A673 (cell line): ENCODE measurements around the gene CNTROB. TPM values are rescaled to one million over a fixed set of nuclear protein-coding genes. Genes with fewer than 3 reads are reported as not detected.

Source experiments
- BruUV-seq: library from RNA; stranded (reverse); fragments of 400-500 nt; replicated peaks from 2 replicates; lab custom pipeline; 2021; lab: Mats Ljungman, UMichigan
- CTCF ChIA-PET: fragments of 300-600 bp; sonication (Branson Sonifier 250); formaldehyde crosslinking; loops from one replicate; lab custom pipeline; 2022; ENCODE audit warnings: antibody characterized with exemption; lab: Charles Lee
- POLR2A ChIA-PET: fragments of 300-600 bp; sonication (Branson Sonifier 250); formaldehyde crosslinking; loops from one replicate; lab custom pipeline; 2022; ENCODE audit warnings: antibody characterized with exemption; ENCODE audit not compliant: low non-redundant PET; lab: Charles Lee
- DNase-seq: peaks from one replicate; pipeline ENCODE4 v3.0.0-alpha.2; 2015; ENCODE audit warnings: low spot score
- H3K27ac ChIP-seq: fragments of 200-600 bp; sonication (generic); 2 replicates; pipeline ENCODE4 v1.5.1; 2016; ENCODE audit warnings: mixed run types, low read depth, mild to moderate bottlenecking, mixed read lengths, antibody characterized with exemption, low read length; ENCODE audit not compliant: poor library complexity, severe bottlenecking
- H3K27me3 ChIP-seq: fragments of 200-600 bp; sonication (generic); replicated peaks from 2 replicates; pipeline ENCODE4 v1.6.1; 2017; ENCODE audit warnings: mixed run types, low read depth, mild to moderate bottlenecking, mixed read lengths, antibody characterized with exemption, low read length; ENCODE audit not compliant: insufficient read depth, poor library complexity
- H3K36me3 ChIP-seq: fragments of 200-600 bp; sonication (generic); 2 replicates; pipeline ENCODE4 v1.6.1; 2016; ENCODE audit warnings: mixed run types, mild to moderate bottlenecking, mixed read lengths, antibody characterized with exemption, low read length; ENCODE audit not compliant: insufficient read depth, poor library complexity, severe bottlenecking
- H3K4me1 ChIP-seq: fragments of 200-600 bp; sonication (generic); 2 replicates; pipeline ENCODE4 v1.6.1; 2017; ENCODE audit warnings: mixed run types, mild to moderate bottlenecking, mixed read lengths, antibody characterized with exemption, low read length; ENCODE audit not compliant: insufficient read depth, poor library complexity, severe bottlenecking
- H3K4me3 ChIP-seq: fragments of 200-600 bp; sonication (generic); 2 replicates; pipeline ENCODE4 v1.5.1; 2016; ENCODE audit warnings: low read depth, mixed run types, mild to moderate bottlenecking, mixed read lengths, low read length; ENCODE audit not compliant: poor library complexity, severe bottlenecking
- H3K9me3 ChIP-seq: fragments of 200-600 bp; sonication (generic); 2 replicates; pipeline ENCODE4 v1.6.1; 2016; ENCODE audit warnings: mixed run types, low read depth, mild to moderate bottlenecking, mixed read lengths, antibody characterized with exemption, low read length; ENCODE audit not compliant: poor library complexity, severe bottlenecking
- CTCF ChIP-seq: fragments of 300-800, 200-600 bp; sonication (generic); conservative IDR thresholded peaks from 2 replicates; pipeline ENCODE4 v1.5.1; 2017; ENCODE audit warnings: low read depth, mild to moderate bottlenecking, antibody characterized with exemption, low read length, moderate library complexity, mixed read lengths
- EZH2 ChIP-seq: fragments of 200-600 bp; sonication (generic); IDR thresholded peaks from 2 replicates; pipeline ENCODE4 v1.6.1; 2017; ENCODE audit warnings: borderline replicate concordance, low read depth, mild to moderate bottlenecking, mixed read lengths, antibody characterized with exemption, low read length; ENCODE audit not compliant: poor library complexity, severe bottlenecking
- intact Hi-C: fragments of 100-400 bp; cut with micrococcal nuclease; formaldehyde crosslinking; loops from one replicate; pipeline ENCODE4 v1.10.0; 2022; ENCODE audit not compliant: unreplicated experiment
- total RNA-seq: library from RNA; stranded (reverse); gene quantifications from 2 replicates; pipeline ENCODE4 v1.2.3, GENCODE V29; 2021

CNTROB gene
- total RNA-seq, 1 experiment from 2014 or later, result 72.3 TPM

GRCh38 chr17:7972131-7972785 is 40.3 kb downstream of the CNTROB start:
- DNase-seq, result no peak
- intact Hi-C loops, result no loop called here
- TF ChIP-seq CTCF (peak; percentile 30; the same call in 1 of the 2 replicates), EZH2 (no peak)
- no peaks in the 10 kb centered on the region for H3K36me3 ChIP-seq
- no peak overlapping the region for H3K27ac ChIP-seq
- CTCF ChIA-PET, result no interaction called here
- H3K4me3 ChIP-seq, result no peak overlapping the region
- no peaks in the 10 kb centered on the region for H3K4me1 ChIP-seq
- peaks cover 5% of the 10 kb centered on the region for H3K9me3 ChIP-seq
- POLR2A ChIA-PET, result interaction anchor here (0.5 kb wide), 1 partner anchor 8 kb away, joined by 7 read pairs; no protein-coding TSS in a partner anchor
- H3K27me3 ChIP-seq, result no peaks in the 10 kb centered on the region
- BruUV-seq, result no TSS peak

GRCh38 chr17:7974638-7975131 is 42.7 kb downstream of the CNTROB start:
- Histone ChIP-seq H3K27ac (no peak overlapping the region), H3K36me3 (no peaks in the 10 kb centered on the region), H3K4me3 (no peak overlapping the region), H3K9me3 (peaks cover 5% of the 10 kb centered on the region), H3K4me1 (no peaks in the 10 kb centered on the region), H3K27me3 (no peaks in the 10 kb centered on the region)
- no peak for TF ChIP-seq CTCF
- no peak for TF ChIP-seq EZH2
- POLR2A ChIA-PET, result no interaction called here
- DNase-seq, result no peak
- CTCF ChIA-PET, result no interaction called here
- BruUV-seq, result no TSS peak
- intact Hi-C loops, result no loop called here

GRCh38 chr17:7977039-7977438 is 45.0 kb downstream of the CNTROB start:
- no peaks in the 10 kb centered on the region for H3K27me3 ChIP-seq
- peaks cover 5% of the 10 kb centered on the region for H3K9me3 ChIP-seq
- POLR2A ChIA-PET, result no interaction called here
- no peak for TF ChIP-seq CTCF
- no peak for DNase-seq
- BruUV-seq, result no TSS peak
- intact Hi-C loops, result no loop called here
- H3K4me1 ChIP-seq, result no peaks in the 10 kb centered on the region
- H3K36me3 ChIP-seq, result no peaks in the 10 kb centered on the region
- CTCF ChIA-PET, result no interaction called here
- no peak overlapping the region for H3K27ac ChIP-seq
- H3K4me3 ChIP-seq, result no peak overlapping the region
